Testis (tissue), 2 donors: ENCODE data around the gene ZYX.

ENCODE experiments used
- CTCF ChIP-seq, 3 experiments: fragments of 450-650 bp in 2 of 3; fragments of 200-600 bp in 1 of 3; sonication (generic) in 1 of 3; IDR thresholded peaks; one replicate each; pipeline ENCODE4 v1.5.1; 2016 to 2019; ENCODE audit warnings: antibody characterized with exemption in 3 of 3, mild to moderate bottlenecking in 2 of 3, moderate library complexity in 1 of 3
- POLR2A ChIP-seq: fragments of 450-650 bp; IDR thresholded peaks from one replicate; pipeline ENCODE4 v1.6.1; 2017; ENCODE audit warnings: antibody characterized with exemption, mild to moderate bottlenecking, moderate library complexity

GRCh38 chr7:143395187-143396149, 14.3 kb downstream of the ZYX start:
- TF ChIP-seq CTCF (IDR thresholded peaks at IDR 0.05) (peak in 1 of 3 experiments; percentile 15), POLR2A (no peak)
